ENCODE measurements around the gene HNRNPA1L2.
"Not testable (repeated sequence)": the region's sequence is repeated elsewhere in the genome, so short reads cannot be mapped to it uniquely, and the experiment has no call there.

Gene HNRNPA1L2

DNA sequence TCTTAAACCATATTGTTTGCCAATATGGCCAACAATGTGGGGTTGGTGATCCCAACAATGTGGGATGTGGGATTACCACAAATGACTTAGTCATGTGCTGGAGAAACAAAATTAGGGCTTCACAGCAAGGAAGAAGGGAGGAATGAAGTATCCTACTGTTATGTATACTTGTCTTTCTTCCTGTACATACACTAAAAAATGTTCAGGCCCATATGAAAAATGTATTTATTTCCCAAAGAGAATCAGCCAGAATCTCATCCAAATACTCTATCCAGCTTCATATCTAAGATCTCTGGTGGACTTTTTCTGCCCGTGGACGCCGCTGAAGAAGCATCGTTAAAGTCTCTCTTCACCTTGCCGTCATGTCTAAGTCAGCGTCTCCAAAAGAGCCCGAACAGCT is at the start of gene HNRNPA1L2:
Gene HNRNPA1L2, plus strand, starts transcription at position 301 of the 400 bp plus-strand sequence. Its CDS starts 62 bp downstream, at position 363.
- DNase-seq (ENCODE audit: low spot score): no peak

- not testable (repeated sequence) for DNase-seq (ENCODE audit: low spot score)
Observed at GRCh38 chr13:52593175-52593574, 49.1 kb upstream of the HNRNPA1L2 start.

DNA sequence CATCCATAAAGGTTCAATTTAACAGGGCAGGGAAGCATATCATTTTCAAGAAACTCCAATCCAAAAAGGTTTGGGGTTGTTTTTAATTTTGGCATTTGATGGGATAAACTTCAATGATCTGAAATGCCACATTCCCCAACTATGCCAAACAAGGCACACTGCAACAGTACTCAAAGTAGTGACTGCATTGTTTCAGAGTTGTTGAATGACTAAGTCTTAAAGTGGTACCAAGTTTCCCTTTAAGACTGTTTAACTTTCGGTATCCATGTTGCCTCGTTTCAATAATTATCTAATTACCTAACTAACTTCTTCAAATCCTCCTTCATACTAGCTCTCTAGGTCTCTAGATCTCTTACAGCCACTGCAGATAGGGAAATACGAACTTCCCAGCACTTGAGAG is 48.4 kb upstream of the HNRNPA1L2 start:
- not testable (repeated sequence) for DNase-seq (ENCODE audit: low spot score)

DNA sequence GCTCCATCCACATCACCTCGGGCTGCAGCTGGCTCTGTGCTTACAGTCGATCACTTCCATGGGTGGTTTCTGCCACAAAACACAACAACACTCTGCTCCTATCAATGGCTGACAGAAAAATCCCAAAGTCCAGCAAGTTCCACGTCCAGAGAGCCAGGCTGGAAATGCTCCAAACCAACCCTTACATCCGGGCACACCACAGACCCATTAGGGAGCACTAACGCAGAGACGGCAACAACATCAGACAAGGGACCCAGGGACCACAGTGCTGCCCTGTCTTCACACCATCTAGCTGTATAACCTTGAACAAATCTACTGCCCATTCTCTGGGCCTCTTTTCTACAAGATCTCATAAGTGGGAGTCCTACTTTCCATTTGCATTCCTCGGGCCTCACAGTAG is 47.9 kb upstream of the HNRNPA1L2 start:
- DNase-seq (ENCODE audit: low spot score): not testable (repeated sequence)

- DNase-seq (ENCODE audit: low spot score): no peak
Observed at GRCh38 chr13:52597676-52598075, 44.6 kb upstream of the HNRNPA1L2 start.

GRCh38 chr13:52599037-52599847 is 43.0 kb upstream of the HNRNPA1L2 start:
- DNase-seq (ENCODE audit: low spot score): peak; percentile 36

DNA sequence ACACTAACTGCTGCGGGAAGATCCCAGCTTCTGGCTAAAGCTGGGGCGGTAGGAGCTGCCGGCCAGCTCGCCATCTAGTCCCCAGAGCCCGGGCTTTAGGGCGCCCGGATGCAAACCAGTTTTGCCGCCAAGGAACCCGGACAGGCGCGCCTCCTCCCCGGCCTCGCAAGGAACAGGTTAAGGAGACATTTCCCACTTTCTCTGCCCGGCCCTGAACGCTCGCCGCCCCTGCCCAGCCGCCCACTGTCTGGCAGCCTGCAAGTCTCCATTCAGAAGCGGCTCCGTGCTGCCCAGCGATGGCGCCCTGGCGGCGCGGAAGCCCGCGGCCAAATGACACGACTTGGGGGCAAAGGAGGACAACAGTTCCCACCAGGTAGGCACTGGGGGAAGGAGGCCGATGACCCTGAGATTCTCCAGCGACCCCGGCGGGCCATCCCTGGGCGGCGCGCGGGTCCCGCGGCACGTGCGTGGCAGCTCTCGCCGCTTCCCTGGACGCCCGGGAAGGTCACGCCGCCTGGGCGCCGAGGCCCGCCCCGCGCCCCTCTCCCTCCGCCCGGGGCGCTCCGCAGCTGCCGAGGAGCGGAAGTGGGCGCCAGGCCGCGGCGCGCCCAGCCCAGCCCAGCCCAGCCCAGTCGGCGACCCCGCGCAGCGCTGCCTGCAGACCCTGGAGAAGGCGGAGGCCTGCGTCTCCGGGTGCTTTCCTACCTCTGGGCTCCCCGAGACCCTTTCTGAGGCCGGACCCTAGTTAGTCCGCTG is 42.2 kb upstream of the HNRNPA1L2 start:
- peak; percentile 45 for DNase-seq (ENCODE audit: low spot score)

- DNase-seq (ENCODE audit: low spot score): no peak
Observed at GRCh38 chr13:52600666-52601065, 41.6 kb upstream of the HNRNPA1L2 start.

DNA sequence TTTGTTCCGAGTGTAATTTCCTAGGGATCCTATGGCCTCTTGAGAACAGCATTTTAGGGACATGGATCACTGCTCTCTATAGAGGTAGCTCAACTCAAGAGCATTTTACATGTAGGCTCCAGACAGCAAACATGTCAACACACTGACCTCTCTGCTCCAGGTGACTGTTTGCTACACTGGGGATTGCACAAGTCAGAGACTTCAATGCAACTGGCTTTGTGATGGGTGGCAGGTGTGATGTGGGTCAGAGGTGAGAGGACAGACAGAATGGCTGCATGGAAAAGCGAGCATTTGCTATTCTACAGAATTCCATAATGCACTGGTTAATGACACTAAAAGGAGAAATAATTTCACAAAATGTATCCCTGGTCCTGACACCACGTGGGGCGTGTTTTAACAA is 38.9 kb upstream of the HNRNPA1L2 start:
- not testable (repeated sequence) for DNase-seq (ENCODE audit: low spot score)

GRCh38 chr13:52606126-52606525 is 36.1 kb upstream of the HNRNPA1L2 start:
- DNase-seq (ENCODE audit: low spot score): not testable (repeated sequence)

DNA sequence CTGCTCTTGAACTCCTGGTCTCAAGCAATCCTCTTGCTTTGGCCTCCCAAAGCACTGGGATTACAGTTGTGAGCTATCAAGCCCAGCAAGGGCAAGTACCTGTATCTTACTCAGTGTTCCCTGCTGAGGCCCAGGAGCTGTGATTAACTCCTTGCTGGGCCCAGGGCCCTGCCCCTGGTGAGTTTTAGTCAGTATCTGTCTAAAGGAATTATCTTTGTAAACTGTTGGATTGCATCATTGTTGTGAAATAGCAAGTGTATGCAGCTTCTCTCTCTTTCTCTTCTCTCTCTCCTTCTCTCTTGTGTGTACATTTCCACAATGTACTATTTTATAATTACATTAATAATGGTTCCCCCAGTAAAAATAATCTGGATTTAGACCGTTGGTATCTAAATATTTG is 35.4 kb upstream of the HNRNPA1L2 start:
- peak; percentile 18 for DNase-seq (ENCODE audit: low spot score)

GRCh38 chr13:52608184-52608583 is 34.0 kb upstream of the HNRNPA1L2 start:
- not testable (repeated sequence) for DNase-seq (ENCODE audit: low spot score)

- peak; percentile 18 for DNase-seq (ENCODE audit: low spot score)
Observed at GRCh38 chr13:52609013-52609606, 33.1 kb upstream of the HNRNPA1L2 start.

DNA sequence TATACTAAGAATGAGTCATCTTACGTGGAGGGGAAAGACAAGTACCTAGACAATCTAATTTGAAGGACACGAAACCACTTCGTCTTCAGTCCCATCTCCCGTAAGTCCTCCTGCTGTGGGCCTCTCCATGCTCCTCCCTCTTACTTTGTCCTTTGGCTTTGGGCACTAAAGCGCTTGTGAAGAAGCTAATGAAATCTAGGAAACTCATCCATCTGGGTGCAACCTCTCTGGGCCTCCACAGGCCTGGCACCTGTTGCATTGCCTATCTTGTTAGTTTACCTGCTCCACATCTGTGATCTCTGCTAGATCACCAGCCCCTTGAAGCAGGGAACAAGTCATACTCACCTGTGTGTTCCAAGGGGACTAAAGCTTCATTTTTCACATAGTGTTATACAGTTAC is 32.1 kb upstream of the HNRNPA1L2 start:
- not testable (repeated sequence) for DNase-seq (ENCODE audit: low spot score)

GRCh38 chr13:52615134-52615801 is 27.0 kb upstream of the HNRNPA1L2 start:
- DNase-seq (ENCODE audit: low spot score): no peak

DNA sequence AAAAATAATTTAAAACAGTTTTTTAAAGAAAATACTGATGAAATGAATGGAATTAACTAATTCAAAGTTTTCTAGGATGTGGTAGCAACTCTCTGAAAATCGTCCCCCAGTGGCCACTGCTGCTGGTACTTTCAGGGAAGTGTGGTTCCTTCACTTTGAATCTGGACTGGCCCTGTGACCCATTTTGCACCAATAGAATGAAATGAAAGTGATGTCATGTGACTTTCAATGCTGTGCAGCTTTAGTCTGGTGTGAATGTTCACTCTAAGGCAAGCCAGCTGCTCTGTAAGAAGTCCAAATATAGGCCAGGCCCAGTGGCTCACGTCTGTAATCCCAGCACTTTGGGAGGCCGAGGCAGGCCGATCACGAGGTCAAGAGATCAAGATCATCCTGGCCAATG is 26.4 kb upstream of the HNRNPA1L2 start:
- no peak for DNase-seq (ENCODE audit: low spot score)

GRCh38 chr13:52617070-52618060 is 24.9 kb upstream of the HNRNPA1L2 start:
- DNase-seq (ENCODE audit: low spot score): peak; percentile 87

GRCh38 chr13:52631083-52631690 is 11.0 kb upstream of the HNRNPA1L2 start:
- DNase-seq (ENCODE audit: low spot score): not testable (repeated sequence)

DNA sequence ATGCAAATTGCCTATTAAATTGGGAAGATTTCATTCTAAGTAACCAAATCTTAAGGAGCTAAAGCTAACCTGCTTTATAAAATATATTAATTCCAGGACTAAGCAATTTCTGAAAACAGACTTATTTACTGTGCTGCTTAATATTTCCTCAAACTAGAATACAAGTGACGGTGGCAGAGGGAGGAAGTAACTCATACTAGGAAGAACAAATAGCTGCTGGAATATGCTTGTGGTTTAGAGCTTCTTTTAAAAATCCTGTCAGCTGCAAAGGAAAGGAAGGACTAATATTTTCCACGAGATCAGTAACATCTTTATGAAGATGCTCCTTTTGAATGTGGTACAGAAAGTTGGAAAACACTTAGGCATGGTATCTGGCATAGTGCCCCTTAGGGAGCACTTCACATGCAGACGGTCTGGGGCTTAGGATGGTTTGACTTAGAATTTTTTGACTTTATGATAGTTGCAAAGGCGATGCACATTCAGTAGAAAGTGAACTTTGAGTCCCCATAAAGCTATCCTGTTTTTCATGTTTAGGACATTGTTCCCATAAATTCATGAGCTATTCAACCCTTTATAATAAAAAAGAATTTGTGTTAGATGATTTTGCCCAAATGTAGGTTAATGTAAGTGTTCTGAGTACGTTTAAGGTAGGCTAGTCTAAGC is 3.4 kb upstream of the HNRNPA1L2 start:
- no peak for DNase-seq (ENCODE audit: low spot score)

DNA sequence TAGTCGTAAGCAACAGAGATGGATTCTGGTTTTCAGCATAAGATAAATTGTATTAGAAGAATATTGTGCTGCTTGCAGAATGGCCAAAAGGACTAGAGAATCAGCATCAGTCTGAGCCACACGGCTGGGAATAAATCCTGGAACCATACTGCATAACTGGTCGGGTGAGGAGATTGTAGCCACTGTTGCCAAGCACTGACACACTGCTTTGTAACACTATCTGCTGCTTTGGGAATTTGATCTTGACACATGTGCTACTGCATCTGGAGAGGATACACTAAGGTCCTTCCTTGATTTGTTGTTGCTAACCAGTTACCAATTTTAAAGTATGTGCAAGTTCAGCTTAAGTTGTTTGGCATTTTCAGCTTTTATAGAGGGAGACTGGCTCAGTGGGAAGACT is 1.9 kb downstream of the HNRNPA1L2 start:
- DNase-seq (ENCODE audit: low spot score): peak; percentile 7

Measured in AG08396 (cell line).